A673 (cell line): Measurements from ENCODE around the gene PPM1F. TPM values are rescaled to one million over a fixed set of nuclear protein-coding genes. Genes with fewer than 3 reads are reported as not detected.

Experiments used
- BruUV-seq: library from RNA; stranded (reverse); fragments of 400-500 nt; replicated peaks from 2 replicates; lab custom pipeline; 2021; lab: Mats Ljungman, UMichigan
- CTCF ChIA-PET: fragments of 300-600 bp; sonication (Branson Sonifier 250); formaldehyde crosslinking; loops from one replicate; lab custom pipeline; 2022; ENCODE audit warnings: antibody characterized with exemption; lab: Charles Lee
- POLR2A ChIA-PET: fragments of 300-600 bp; sonication (Branson Sonifier 250); formaldehyde crosslinking; loops from one replicate; lab custom pipeline; 2022; ENCODE audit warnings: antibody characterized with exemption; ENCODE audit not compliant: low non-redundant PET; lab: Charles Lee
- DNase-seq: peaks from one replicate; pipeline ENCODE4 v3.0.0-alpha.2; 2015; ENCODE audit warnings: low spot score
- H3K27ac ChIP-seq: fragments of 200-600 bp; sonication (generic); 2 replicates; pipeline ENCODE4 v1.5.1; 2016; ENCODE audit warnings: mixed run types, low read depth, mild to moderate bottlenecking, mixed read lengths, antibody characterized with exemption, low read length; ENCODE audit not compliant: poor library complexity, severe bottlenecking
- H3K27me3 ChIP-seq: fragments of 200-600 bp; sonication (generic); replicated peaks from 2 replicates; pipeline ENCODE4 v1.6.1; 2017; ENCODE audit warnings: mixed run types, low read depth, mild to moderate bottlenecking, mixed read lengths, antibody characterized with exemption, low read length; ENCODE audit not compliant: insufficient read depth, poor library complexity
- H3K36me3 ChIP-seq: fragments of 200-600 bp; sonication (generic); 2 replicates; pipeline ENCODE4 v1.6.1; 2016; ENCODE audit warnings: mixed run types, mild to moderate bottlenecking, mixed read lengths, antibody characterized with exemption, low read length; ENCODE audit not compliant: insufficient read depth, poor library complexity, severe bottlenecking
- H3K4me1 ChIP-seq: fragments of 200-600 bp; sonication (generic); 2 replicates; pipeline ENCODE4 v1.6.1; 2017; ENCODE audit warnings: mixed run types, mild to moderate bottlenecking, mixed read lengths, antibody characterized with exemption, low read length; ENCODE audit not compliant: insufficient read depth, poor library complexity, severe bottlenecking
- H3K4me3 ChIP-seq: fragments of 200-600 bp; sonication (generic); 2 replicates; pipeline ENCODE4 v1.5.1; 2016; ENCODE audit warnings: low read depth, mixed run types, mild to moderate bottlenecking, mixed read lengths, low read length; ENCODE audit not compliant: poor library complexity, severe bottlenecking
- H3K9me3 ChIP-seq: fragments of 200-600 bp; sonication (generic); 2 replicates; pipeline ENCODE4 v1.6.1; 2016; ENCODE audit warnings: mixed run types, low read depth, mild to moderate bottlenecking, mixed read lengths, antibody characterized with exemption, low read length; ENCODE audit not compliant: poor library complexity, severe bottlenecking
- CTCF ChIP-seq: fragments of 300-800, 200-600 bp; sonication (generic); conservative IDR thresholded peaks from 2 replicates; pipeline ENCODE4 v1.5.1; 2017; ENCODE audit warnings: low read depth, mild to moderate bottlenecking, antibody characterized with exemption, low read length, moderate library complexity, mixed read lengths
- EZH2 ChIP-seq: fragments of 200-600 bp; sonication (generic); IDR thresholded peaks from 2 replicates; pipeline ENCODE4 v1.6.1; 2017; ENCODE audit warnings: borderline replicate concordance, low read depth, mild to moderate bottlenecking, mixed read lengths, antibody characterized with exemption, low read length; ENCODE audit not compliant: poor library complexity, severe bottlenecking
- intact Hi-C: fragments of 100-400 bp; cut with micrococcal nuclease; formaldehyde crosslinking; loops from one replicate; pipeline ENCODE4 v1.10.0; 2022; ENCODE audit not compliant: unreplicated experiment
- total RNA-seq: library from RNA; stranded (reverse); gene quantifications from 2 replicates; pipeline ENCODE4 v1.2.3, GENCODE V29; 2021

The PPM1F gene
- total RNA-seq, 1 experiment from 2014 or later = 101 TPM

- BruUV-seq = no TSS peak
- no peak overlapping the region for H3K27ac ChIP-seq
- H3K27me3 ChIP-seq = no peaks in the 10 kb centered on the region
- CTCF ChIA-PET = no interaction called here
- TF ChIP-seq CTCF = no peak
- no peak for TF ChIP-seq EZH2
- intact Hi-C loops = no loop called here
- no peak overlapping the region for H3K4me3 ChIP-seq
- POLR2A ChIA-PET = no interaction called here
- DNase-seq = no peak
- no peaks in the 10 kb centered on the region for H3K4me1 ChIP-seq
- no peaks in the 10 kb centered on the region for H3K9me3 ChIP-seq
- peaks cover 55% of the 10 kb centered on the region for H3K36me3 ChIP-seq
Measured at GRCh38 chr22:21963790-21964211, 11.2 kb upstream of the PPM1F start.

- H3K4me3 ChIP-seq = no peak overlapping the region
- no peaks in the 10 kb centered on the region for H3K27me3 ChIP-seq
- H3K36me3 ChIP-seq = peaks cover 50% of the 10 kb centered on the region
- H3K4me1 ChIP-seq = no peaks in the 10 kb centered on the region
- no peaks in the 10 kb centered on the region for H3K9me3 ChIP-seq
- DNase-seq = no peak
- TF ChIP-seq CTCF (no peak), EZH2 (no peak)
- no peak overlapping the region for H3K27ac ChIP-seq
- no TSS peak for BruUV-seq
- CTCF ChIA-PET = no interaction called here
- POLR2A ChIA-PET = no interaction called here
- intact Hi-C loops = no loop called here
Measured at GRCh38 chr22:21963286-21963685, 10.6 kb upstream of the PPM1F start.

- no peak for TF ChIP-seq CTCF
- TF ChIP-seq EZH2 = no peak
- no peaks in the 10 kb centered on the region for H3K27me3 ChIP-seq
- intact Hi-C loops = no loop called here
- H3K27ac ChIP-seq = no peak overlapping the region
- H3K9me3 ChIP-seq = no peaks in the 10 kb centered on the region
- DNase-seq = no peak
- no peaks in the 10 kb centered on the region for H3K4me1 ChIP-seq
- BruUV-seq = no TSS peak
- ChIA-PET POLR2A (no interaction called here), CTCF (no interaction called here)
- H3K4me3 ChIP-seq = no peak overlapping the region
- peaks cover 49% of the 10 kb centered on the region for H3K36me3 ChIP-seq
Measured at GRCh38 chr22:21962655-21962949, 10.0 kb upstream of the PPM1F start.
